Measurements from ENCODE around the gene MS4A14. TPM values are rescaled to one million over a fixed set of nuclear protein-coding genes. Genes with fewer than 3 reads are reported as not detected.

Gene MS4A14
- total RNA-seq, 4 donors from 2014 or later: 1.4 to 9.9 (median 4.7) TPM

DNA sequence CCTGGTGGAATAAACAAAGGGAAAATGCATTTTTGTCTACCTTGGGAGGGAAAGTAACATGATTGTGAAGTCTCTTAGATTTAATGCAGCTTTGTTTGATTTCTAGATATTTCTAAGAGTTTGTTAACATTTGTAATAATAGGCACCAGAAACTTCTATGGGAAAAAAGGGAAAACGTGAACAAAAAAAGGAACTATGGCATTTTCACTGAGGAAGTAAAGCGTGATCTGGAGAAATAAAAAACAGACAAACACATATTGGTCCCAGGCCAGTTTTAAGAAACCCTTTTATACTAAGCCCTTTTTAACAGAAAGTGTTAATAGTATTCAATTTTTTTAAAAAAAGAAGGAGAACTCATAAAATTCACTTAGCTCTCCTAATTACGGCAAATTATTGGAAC, 24.9 kb upstream of the MS4A14 start:
- DNase-seq (ENCODE audit: low spot score) (no peak), ATAC-seq (ENCODE audit: low FRiP score) (no peak)
- TF ChIP-seq, protein P1, sequence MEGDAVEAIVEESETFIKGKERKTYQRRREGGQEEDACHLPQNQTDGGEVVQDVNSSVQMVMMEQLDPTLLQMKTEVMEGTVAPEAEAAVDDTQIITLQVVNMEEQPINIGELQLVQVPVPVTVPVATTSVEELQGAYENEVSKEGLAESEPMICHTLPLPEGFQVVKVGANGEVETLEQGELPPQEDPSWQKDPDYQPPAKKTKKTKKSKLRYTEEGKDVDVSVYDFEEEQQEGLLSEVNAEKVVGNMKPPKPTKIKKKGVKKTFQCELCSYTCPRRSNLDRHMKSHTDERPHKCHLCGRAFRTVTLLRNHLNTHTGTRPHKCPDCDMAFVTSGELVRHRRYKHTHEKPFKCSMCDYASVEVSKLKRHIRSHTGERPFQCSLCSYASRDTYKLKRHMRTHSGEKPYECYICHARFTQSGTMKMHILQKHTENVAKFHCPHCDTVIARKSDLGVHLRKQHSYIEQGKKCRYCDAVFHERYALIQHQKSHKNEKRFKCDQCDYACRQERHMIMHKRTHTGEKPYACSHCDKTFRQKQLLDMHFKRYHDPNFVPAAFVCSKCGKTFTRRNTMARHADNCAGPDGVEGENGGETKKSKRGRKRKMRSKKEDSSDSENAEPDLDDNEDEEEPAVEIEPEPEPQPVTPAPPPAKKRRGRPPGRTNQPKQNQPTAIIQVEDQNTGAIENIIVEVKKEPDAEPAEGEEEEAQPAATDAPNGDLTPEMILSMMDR (IDR thresholded peaks at IDR 0.05): no peak

DNA sequence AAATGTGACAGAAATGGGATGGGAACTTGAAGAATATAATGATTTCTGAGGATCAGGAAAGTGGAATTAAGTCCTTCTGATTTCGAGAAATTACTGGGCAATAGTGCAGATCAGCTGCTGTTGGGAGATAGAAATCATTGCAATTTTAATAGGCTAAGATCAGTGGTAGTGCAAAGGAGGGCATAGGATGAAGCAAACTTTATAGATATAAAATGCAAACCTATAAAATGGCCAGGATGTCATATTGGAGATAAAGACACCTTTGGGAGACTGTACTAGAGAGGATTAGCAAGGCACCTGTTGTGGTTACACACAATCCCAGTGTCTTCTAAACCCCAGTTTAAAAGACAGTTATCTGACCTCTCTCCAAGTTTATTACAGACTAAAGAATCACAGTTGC, 24.4 kb upstream of the MS4A14 start:
- TF ChIP-seq, protein P1 (IDR thresholded peaks at IDR 0.05): no peak
- no peak for ATAC-seq (ENCODE audit: low FRiP score)
- no peak for DNase-seq (ENCODE audit: low spot score)

- TF ChIP-seq, protein P1 (IDR thresholded peaks at IDR 0.05): no peak
Measured at GRCh38 chr11:60372767-60373166, 23.5 kb upstream of the MS4A14 start.

GRCh38 chr11:60375316-60375715, 20.9 kb upstream of the MS4A14 start:
- DNase-seq (ENCODE audit: low spot score): no peak
- no peak for ATAC-seq (ENCODE audit: low FRiP score)
- TF ChIP-seq, protein P1 (IDR thresholded peaks at IDR 0.05): no peak

More at GRCh38 chr11:60372767-60373166, 23.5 kb upstream of the MS4A14 start:
- DNase-seq (ENCODE audit: low spot score): no peak
- no peak for ATAC-seq (ENCODE audit: low FRiP score)

- no peak for DNase-seq (ENCODE audit: low spot score)
- TF ChIP-seq, protein P1 (IDR thresholded peaks at IDR 0.05): no peak
- no peak for ATAC-seq (ENCODE audit: low FRiP score)
Measured at GRCh38 chr11:60376601-60377000, 19.7 kb upstream of the MS4A14 start.

- ATAC-seq (ENCODE audit: low FRiP score) (peak; percentile 41), DNase-seq (ENCODE audit: low spot score) (no peak)
- TF ChIP-seq, protein P1 (IDR thresholded peaks at IDR 0.05): no peak
Measured at GRCh38 chr11:60377401-60378136, 18.7 kb upstream of the MS4A14 start.

GRCh38 chr11:60378354-60378753, 17.9 kb upstream of the MS4A14 start, which contains the start of gene MS4A7:
Gene MS4A7 (plus strand): TSS chr11:60378532. CDS start chr11:60383142, 4,610 bp downstream.
- ATAC-seq (ENCODE audit: low FRiP score) (no peak), DNase-seq (ENCODE audit: low spot score) (no peak)
- TF ChIP-seq, protein P1 (IDR thresholded peaks at IDR 0.05): no peak

Data from omental fat pad (tissue), 4 donors.